HepG2 (cell line): Measurements from ENCODE around the gene PRICKLE2. TPM values are rescaled to one million over a fixed set of nuclear protein-coding genes. Genes with fewer than 3 reads are reported as not detected.

ENCODE experiments used
- CENPT ChIP-seq: sonication (generic); formaldehyde crosslinking; IDR thresholded peaks from 2 replicates; pipeline ENCODE4 v1.8.0; 2022; ENCODE audit warnings: low read depth, mild to moderate bottlenecking, moderate library complexity, missing genetic modification reagents
- MXD4 ChIP-seq: IDR thresholded peaks from 2 replicates; pipeline ENCODE4 v1.6.1; 2016; ENCODE audit warnings: mild to moderate bottlenecking, missing biosample characterization, missing genetic modification reagents
- RBAK ChIP-seq: sonication (generic); formaldehyde crosslinking; IDR thresholded peaks from 2 replicates; pipeline ENCODE4 v1.5.1; 2020; ENCODE audit warnings: mild to moderate bottlenecking, missing genetic modification reagents
- RBFOX2 ChIP-seq: fragments of 200-400 bp; formaldehyde crosslinking; IDR thresholded peaks from 2 replicates; pipeline ENCODE4 v1.6.1; 2017; ENCODE audit warnings: low read depth, mild to moderate bottlenecking, low read length
- SIX1 ChIP-seq: sonication (generic); formaldehyde crosslinking; IDR thresholded peaks from 2 replicates; pipeline ENCODE4 v1.4.0; 2020; ENCODE audit warnings: missing genetic modification reagents, borderline replicate concordance
- SKIL ChIP-seq: sonication (generic); formaldehyde crosslinking; IDR thresholded peaks from 2 replicates; pipeline ENCODE4 v1.8.0; 2022; ENCODE audit warnings: missing genetic modification reagents, mild to moderate bottlenecking, moderate library complexity, borderline replicate concordance
- TFE3 ChIP-seq: IDR thresholded peaks from 2 replicates; pipeline ENCODE4 v1.6.1; 2016
- UBTF ChIP-seq: sonication (generic); formaldehyde crosslinking; IDR thresholded peaks from 2 replicates; pipeline ENCODE4 v1.4.0; 2020; ENCODE audit warnings: mild to moderate bottlenecking, missing genetic modification reagents
- ZFP90 ChIP-seq: sonication (generic); formaldehyde crosslinking; IDR thresholded peaks from 2 replicates; pipeline ENCODE4 v1.8.0; 2022; ENCODE audit warnings: missing genetic modification reagents, mild to moderate bottlenecking, inconsistent platforms, borderline replicate concordance
- ZGPAT ChIP-seq: IDR thresholded peaks from 2 replicates; pipeline ENCODE4 v1.6.1; 2016; ENCODE audit warnings: mild to moderate bottlenecking
- ZNF225 ChIP-seq: sonication (generic); formaldehyde crosslinking; IDR thresholded peaks from 2 replicates; pipeline ENCODE4 v1.4.0; 2020; ENCODE audit warnings: mild to moderate bottlenecking, missing genetic modification reagents
- ZNF350 ChIP-seq: sonication (generic); formaldehyde crosslinking; IDR thresholded peaks from 2 replicates; pipeline ENCODE4 v1.4.0; 2020; ENCODE audit warnings: mild to moderate bottlenecking, low read depth, missing genetic modification reagents, borderline replicate concordance
- ZNF7 ChIP-seq: IDR thresholded peaks from 2 replicates; pipeline ENCODE4 v1.6.1; 2016; ENCODE audit warnings: missing biosample characterization, missing genetic modification reagents
- ZNF703 ChIP-seq: sonication (generic); formaldehyde crosslinking; IDR thresholded peaks from 2 replicates; pipeline ENCODE4 v1.5.1; 2020; ENCODE audit warnings: missing genetic modification reagents, mild to moderate bottlenecking, moderate library complexity, borderline replicate concordance
- polyA plus RNA-seq, 8 experiments: library from polyadenylated mRNA; depleted of rRNA in 3 of 8; stranded (reverse) in 7 of 8; unstranded in 1 of 8; fragments of >200 nt; fragmentation: Illumina TruSeq in 4 of 8; extraction: Trizol in 4 of 8; gene quantifications; 2 replicates each; pipeline versions ENCODE4 v1.2.1 to v1.2.3, GENCODE V29; 2011 to 2016; ENCODE audit warnings: low read depth in 4 of 8, missing spikeins in 1 of 8, mixed read lengths in 1 of 8; ENCODE audit not compliant: insufficient read depth in 1 of 8
- total RNA-seq, 5 experiments: library from RNA; depleted of rRNA; stranded (reverse); fragments of >200 nt; fragmentation: Illumina TruSeq; extraction: Trizol; gene quantifications; 2 replicates each; pipeline ENCODE4 v1.2.3, GENCODE V29; 2016; ENCODE audit warnings: low read depth in 1 of 5
- TF ChIP-seq, protein P1 (sequence below): sonication (generic); formaldehyde crosslinking; IDR thresholded peaks from 2 replicates; pipeline ENCODE4 v1.4.0; 2020; ENCODE audit warnings: missing genetic modification reagents
- TF ChIP-seq, protein P2 (sequence below): sonication (generic); formaldehyde crosslinking; conservative IDR thresholded peaks from 2 replicates; pipeline ENCODE4 v1.4.0; 2020; ENCODE audit warnings: missing genetic modification reagents

The PRICKLE2 gene
- total and polyA plus RNA-seq, 2 of the 13 experiments (the other 11 are each of a cell fraction or from before 2014, with no cell fraction given) = 0.01 to 0.07 TPM

DNA sequence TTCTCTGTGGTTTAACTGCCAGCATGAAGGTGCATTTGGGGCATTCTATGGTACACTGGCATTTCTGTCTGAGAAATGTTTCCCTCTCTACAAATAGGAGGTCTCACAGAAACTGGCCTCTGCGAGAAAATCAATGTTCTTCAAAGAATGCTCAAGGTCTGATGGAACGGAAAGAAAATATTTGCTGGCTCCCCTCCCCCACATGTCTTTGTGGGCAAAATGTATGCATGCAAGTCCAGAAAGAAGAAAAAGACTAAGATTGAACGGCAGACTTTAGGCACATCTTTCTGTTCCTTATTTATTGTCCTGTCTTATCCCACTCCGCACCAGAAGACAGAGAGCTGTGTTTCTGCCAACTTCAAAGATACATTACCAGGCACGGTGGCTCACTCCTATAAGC is 118.1 kb downstream of the PRICKLE2 start (continued):
- TF ChIP-seq, protein P1, sequence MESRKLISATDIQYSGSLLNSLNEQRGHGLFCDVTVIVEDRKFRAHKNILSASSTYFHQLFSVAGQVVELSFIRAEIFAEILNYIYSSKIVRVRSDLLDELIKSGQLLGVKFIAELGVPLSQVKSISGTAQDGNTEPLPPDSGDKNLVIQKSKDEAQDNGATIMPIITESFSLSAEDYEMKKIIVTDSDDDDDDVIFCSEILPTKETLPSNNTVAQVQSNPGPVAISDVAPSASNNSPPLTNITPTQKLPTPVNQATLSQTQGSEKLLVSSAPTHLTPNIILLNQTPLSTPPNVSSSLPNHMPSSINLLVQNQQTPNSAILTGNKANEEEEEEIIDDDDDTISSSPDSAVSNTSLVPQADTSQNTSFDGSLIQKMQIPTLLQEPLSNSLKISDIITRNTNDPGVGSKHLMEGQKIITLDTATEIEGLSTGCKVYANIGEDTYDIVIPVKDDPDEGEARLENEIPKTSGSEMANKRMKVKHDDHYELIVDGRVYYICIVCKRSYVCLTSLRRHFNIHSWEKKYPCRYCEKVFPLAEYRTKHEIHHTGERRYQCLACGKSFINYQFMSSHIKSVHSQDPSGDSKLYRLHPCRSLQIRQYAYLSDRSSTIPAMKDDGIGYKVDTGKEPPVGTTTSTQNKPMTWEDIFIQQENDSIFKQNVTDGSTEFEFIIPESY (CRISPR knock-in tag) = no peak
- no peak for TF ChIP-seq SKIL (CRISPR knock-in tag)
- no peak for TF ChIP-seq CENPT (CRISPR knock-in tag)
- no peak for TF ChIP-seq ZNF703
- no peak for TF ChIP-seq SIX1 (CRISPR knock-in tag)
- TF ChIP-seq MXD4 = no peak
- TF ChIP-seq UBTF = no peak
- no peak for TF ChIP-seq ZGPAT
- no peak for TF ChIP-seq RBAK
- no peak for TF ChIP-seq ZNF350 (CRISPR knock-in tag)
- TF ChIP-seq TFE3 = no peak
- TF ChIP-seq, protein P2, sequence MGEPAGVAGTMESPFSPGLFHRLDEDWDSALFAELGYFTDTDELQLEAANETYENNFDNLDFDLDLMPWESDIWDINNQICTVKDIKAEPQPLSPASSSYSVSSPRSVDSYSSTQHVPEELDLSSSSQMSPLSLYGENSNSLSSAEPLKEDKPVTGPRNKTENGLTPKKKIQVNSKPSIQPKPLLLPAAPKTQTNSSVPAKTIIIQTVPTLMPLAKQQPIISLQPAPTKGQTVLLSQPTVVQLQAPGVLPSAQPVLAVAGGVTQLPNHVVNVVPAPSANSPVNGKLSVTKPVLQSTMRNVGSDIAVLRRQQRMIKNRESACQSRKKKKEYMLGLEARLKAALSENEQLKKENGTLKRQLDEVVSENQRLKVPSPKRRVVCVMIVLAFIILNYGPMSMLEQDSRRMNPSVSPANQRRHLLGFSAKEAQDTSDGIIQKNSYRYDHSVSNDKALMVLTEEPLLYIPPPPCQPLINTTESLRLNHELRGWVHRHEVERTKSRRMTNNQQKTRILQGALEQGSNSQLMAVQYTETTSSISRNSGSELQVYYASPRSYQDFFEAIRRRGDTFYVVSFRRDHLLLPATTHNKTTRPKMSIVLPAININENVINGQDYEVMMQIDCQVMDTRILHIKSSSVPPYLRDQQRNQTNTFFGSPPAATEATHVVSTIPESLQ (CRISPR knock-in tag) = no peak
- TF ChIP-seq ZFP90 (CRISPR knock-in tag) = no peak
- no peak for TF ChIP-seq ZNF7
- no peak for TF ChIP-seq RBFOX2
- TF ChIP-seq ZNF225 (CRISPR knock-in tag) = no peak
